NCI-H748 treated with DMSO at 0.1 percent for 48 hours (cell line): ENCODE data around the gene COL20A1.

Experiments
- DNase-seq: peaks from one replicate; lab custom pipeline; 2025; lab: John Stamatoyannopoulos, UW

The COL20A1 gene

DNA sequence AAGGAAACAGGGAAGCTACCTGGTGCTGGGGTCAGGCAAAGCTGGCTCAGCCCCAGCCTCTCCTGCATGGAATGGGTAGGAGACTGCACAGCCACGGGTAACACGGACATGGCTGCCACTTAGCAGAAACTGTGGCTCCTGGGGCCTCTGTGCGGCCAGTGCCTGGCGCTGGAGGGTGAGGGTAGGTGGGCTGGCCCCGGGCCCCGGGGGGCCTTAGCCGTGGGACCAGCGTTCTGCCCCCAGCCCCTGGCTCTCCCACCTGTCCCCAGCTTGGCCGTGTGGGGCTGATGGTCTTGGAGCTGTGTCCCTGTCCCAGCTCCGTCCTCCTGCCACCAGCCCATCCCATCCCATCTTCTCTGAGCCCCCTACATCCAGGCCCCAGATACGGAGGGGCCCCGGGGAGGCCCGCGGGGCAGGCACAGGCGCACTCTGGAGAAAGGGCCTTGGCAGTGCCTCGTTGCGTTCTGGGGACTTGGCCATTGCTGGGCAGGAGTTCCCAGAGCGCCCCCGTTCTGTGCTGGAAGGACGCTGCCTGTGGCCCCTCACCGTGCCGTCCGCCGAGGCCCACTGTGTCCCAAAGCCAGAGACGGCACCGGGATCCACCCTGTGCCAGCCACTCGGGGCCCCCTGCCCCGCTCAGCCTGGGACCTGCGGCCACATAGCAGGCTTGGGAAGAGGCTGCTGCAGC is 56.0 kb downstream of the COL20A1 start:
- DNase-seq, result no peak

DNA sequence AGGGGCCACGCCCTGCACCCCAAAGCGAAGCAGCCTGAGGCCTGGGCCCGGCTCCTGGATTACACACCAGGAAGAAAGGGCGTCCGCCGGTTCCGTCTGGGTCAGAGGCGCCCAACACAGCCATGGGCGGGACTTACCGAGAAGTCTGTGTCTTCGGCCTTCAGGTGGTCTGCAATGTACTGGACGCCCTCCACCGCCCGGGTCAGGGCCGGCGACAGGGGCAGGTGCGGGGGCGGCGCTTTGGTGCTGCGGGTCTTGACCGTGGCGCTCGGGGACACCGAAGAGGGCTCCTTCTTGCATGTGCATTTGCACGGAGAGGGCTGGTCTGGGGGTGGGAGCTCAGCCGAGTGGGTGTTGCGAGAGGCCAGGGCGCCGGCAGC is 56.5 kb downstream of the COL20A1 start:
- DNase-seq, result no peak

DNA sequence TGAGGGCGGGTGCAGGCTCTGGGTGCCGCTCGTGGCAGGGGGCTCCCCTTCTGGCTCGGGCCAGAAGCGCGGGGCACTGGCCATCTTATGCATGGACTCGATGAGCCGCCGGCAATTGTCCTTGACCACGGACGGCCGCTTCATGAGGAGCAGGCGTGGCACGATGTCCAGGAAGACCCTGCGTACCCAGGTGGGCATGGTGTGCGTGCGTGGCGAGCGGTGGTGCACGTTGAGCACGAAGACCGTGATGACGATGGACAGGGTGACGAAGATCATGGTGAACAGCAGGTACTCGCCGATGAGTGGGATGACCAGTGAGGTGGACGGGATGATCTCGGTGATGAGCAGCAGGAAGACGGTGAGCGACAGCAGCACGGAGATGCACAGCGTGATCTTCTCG is 57.2 kb downstream of the COL20A1 start:
- DNase-seq, result no peak

DNA sequence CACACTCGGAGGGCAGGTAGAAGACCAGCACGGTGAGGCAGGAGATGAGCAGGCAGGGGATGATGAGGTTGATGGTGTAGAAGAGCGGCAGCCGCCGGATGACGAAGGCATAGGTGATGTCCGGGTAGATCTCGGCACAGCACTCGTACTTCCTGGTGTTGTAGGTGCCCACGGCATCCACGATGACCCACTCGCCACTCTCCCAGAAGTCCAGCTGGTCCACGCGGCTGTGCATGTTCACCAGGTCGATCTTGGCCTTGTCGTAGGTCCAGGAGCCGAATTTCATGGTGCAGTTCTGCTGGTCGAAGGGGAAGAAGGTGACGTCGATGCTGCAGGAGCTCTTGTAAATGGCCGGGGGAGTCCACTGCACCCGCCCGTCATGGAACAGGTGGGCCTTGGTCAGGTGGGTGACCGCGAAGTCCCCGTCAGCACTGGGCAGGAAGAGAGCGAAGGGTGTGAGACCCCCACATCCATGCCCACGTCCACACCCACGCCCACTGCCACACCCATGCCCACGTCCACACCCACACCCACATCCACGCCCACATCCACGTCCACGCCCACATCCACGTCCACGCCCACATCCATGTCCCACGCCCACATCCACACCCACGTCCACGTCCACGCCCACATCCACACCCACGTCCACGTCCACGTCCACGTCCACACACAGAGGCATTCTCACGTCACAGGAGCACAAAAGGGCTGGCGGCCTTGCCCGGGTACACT is 57.8 kb downstream of the COL20A1 start:
- no peak for DNase-seq

DNA sequence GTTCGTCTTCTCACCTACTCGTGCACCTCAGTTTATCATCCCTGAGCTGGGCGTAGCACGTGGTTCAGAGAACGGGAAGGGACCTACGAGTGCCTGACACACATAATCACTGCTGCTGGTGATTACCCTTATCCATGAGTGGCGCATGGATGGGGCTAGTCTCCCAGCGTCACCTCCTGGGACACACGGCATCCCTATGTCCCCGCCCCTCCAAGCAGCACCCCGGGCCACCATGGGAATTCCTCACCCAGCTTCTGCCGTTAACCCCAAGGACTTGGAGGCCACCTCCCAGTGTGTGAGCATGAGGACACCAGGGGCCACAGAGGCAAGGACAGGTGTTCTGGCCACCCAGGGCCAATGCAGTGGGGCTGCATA is 58.3 kb downstream of the COL20A1 start:
- no peak for DNase-seq

DNA sequence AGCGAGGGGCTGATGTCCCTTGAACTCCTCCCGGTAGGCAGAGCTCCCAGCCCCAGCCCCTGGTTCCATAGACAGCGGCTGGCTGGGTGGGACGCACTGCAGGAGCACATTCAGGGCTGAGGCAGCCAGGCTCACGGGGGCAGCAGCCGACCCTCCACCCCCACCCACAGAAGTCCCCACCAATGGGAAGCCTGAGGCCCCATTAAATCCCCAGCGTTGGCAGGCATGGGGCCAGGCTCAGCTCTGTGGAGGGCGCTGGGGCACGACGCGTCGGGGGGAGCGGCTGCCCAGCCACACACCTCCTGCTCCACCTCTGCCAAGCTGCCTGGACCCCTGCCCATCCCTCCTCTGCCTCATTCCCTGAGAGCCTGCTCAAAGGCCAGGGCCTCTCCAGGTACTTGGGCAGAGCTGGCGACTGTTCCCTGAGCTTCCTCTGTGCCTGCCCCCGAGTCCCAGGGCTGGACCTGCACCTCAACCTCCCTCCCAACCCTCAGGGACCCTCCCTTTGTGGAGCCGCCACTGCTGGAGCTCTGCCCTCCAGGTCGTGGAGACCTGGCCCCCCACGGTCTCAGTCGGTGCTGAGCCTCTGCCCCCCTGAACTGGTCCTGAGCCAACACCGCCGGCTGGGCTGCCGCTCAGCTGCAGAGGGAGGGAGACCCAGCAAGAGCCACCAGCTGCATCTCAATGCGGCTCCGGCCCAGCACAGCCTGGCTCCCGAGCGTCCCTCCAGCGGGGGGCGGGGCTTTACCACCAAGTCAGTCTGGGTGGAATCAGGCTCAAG is 59.0 kb downstream of the COL20A1 start:
- no peak for DNase-seq

DNA sequence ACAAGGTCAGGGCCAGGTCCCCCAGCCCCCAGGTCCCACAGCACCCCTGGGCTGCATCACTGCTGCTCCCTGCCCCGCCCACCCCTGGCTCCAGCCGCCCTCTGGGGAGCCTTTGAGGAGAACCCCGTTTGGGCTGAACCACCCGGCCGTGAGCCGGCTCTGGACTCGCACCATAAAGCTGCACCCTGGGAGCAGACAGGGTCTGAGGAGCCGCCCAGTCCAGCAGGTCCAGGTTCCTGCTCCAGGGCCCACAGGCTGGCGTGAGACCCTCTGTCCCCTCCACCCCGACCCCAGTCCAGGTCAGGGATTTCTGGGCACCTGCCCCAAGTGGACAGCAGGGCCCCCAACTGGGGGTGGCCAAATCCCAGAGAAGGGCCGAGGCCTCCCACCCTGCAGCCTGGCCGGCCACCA is 59.8 kb downstream of the COL20A1 start:
- DNase-seq, result no peak

DNA sequence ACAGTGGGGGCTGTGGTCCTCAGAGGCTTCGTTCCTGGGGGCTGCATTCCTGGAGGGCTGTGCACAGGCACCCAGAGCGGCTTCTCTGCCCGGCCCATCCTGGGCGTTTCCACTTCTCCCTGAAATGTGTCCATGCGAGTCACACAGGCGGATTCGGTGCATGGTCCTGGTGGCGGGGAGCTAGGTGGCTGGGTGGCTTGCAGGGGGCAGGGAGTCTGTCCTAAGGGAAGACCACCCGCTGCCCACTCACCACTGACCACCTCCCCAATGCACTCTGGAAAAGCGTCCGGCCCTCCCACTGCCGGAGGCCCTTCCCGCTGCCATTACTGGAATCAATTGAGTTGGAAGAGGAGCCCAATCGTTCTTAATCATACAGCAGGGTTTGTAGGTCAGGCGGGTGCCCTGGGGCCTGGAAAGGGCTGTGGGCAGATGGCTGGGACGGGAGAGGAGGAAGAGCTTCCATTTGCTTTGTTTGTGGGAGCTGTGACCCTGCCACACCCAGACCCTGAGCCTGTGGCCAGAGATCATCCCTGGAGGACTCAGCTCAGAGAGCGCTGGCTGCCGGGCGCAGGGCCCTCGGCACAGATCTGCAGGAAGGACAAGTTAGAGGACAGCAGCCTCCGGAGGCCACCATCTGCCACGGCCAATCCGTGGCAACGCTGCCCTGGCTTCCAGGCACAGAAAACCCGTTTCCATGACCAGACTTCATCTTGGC is 61.8 kb downstream of the COL20A1 start:
- no peak for DNase-seq

DNA sequence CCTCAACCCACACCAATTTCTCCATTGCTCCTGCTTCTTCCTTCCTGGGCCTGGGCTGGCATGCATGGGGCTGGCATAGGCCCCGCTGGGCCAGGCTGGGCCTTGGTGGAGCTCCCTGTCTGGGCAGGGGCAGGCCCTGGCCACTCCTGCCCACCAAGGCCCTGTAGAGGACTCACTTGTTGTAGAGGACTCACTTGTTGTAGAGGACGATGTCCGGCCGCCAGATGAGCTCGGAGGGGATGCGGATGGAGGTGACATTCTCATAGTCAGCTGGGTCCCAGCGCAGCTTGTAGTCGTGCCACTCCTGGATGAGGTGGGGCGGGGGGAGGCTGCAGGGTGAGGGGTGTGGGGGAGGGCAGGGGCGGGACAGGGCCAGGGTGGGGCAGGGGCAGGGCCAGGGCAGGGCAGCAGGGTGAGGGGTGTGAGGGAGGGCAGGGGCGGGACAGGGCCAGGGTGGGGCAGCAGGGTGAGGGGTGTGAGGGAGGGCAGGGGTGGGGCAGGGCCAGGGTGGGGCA is 62.9 kb downstream of the COL20A1 start:
- no peak for DNase-seq

DNA sequence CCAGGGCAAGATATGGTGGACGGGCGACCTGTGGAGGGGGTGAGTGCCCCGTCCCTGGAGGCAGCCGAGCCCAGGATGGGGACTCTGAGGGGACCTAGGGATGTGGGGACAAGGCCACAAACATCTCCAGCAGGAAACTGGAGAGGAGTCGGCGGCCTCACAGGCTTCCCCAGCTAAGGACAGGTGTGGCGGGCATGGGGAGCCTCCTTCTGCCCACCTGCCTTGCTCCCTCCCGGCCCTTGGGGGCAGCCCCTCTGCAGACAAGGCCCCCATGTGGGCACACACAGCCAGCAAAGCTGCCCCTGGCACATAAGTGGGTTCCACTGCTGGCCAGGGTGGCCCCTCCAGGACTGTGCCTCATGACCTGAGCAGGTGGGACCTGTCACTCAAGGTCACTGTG is 63.5 kb downstream of the COL20A1 start:
- DNase-seq, result no peak

DNA sequence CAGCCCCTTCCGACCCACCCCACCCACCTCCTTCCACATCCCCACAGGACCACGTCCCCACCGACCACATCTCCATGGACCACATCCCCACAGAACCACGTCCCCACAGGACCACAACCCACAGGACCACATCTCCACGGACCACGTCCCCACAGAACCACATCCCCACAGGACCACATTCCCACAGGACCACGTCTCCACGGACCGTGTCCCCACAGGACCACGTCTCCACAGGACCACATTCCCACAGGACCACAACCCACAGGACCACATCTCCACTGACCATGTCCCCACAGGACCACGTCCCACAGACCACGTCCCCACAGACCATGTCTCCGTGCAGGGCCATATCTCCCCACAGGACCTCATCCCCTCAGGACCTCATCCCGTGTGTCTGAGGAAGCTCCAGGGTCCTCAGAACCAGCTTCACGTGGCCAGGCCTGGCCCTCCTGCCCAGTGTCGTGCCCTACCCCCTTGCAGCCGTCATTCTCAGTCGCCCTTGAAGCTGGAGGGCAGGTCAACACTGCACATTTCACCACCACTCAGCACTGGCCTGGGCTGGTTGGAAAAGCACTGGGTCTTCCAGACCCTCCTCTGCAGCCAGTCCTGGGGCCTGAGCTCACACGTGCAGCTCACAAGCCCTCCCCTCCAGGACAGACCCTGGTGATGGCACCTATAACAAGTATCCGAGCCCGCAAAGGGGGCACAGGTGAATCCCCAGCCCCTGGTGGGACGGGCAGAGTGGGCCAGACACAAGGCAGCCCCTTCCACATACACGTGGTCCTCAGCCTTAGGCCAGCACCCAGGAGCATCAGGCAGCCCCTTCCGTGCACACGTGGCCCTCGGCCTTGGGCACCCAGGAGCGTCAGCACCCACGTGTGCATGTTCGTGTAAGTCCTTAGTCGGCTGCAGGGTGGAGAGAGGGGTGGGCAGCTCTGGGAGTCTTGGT is 64.2 kb downstream of the COL20A1 start:
- DNase-seq, result no peak

DNA sequence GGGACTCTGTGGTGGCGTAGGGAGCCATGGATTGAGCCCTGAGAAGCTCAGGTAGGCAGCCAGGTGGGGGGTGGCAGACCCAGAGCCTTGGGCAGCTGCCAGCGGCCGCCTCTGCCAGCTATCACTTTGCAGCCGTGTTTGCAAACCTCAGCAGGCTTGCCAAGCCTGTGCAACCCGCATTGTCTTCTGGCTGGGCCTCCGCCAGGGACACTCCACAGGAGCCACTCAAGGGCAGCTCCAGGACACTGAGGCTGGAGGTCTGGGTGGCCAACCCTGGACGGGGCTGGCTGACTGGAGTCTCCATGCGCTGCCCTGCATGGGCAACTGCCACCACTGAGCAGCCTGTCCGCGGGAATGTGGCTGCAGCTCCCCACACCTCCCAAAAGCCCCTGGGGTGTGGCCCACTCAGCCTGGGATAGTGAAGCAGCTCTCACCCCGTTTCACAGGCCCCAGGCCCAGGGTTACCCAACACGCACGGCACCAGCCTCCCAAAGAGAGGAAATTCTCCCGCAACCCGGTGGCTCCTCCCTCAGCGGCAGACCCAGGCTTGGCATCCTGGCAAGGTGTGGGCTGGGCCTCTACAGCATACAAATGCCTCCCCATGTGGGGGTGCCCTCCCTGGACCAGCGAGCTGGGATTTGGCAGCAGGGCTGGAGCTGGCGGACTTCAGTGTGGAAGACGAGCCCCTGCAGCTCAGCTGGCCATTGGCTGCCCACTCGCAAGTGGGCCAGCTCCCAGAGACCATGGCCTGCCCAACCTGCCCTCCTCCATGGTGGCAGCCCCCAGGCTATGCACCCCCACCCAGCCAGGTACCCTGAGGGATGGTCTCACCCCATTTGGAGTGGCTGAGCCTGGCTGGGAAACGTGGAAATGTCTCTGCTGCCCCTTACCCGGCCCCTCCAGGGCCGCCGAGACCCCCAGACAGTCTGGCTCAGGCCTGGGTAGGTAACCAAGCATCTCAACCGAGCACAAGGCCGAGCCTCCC is 65.2 kb downstream of the COL20A1 start:
- no peak for DNase-seq

DNA sequence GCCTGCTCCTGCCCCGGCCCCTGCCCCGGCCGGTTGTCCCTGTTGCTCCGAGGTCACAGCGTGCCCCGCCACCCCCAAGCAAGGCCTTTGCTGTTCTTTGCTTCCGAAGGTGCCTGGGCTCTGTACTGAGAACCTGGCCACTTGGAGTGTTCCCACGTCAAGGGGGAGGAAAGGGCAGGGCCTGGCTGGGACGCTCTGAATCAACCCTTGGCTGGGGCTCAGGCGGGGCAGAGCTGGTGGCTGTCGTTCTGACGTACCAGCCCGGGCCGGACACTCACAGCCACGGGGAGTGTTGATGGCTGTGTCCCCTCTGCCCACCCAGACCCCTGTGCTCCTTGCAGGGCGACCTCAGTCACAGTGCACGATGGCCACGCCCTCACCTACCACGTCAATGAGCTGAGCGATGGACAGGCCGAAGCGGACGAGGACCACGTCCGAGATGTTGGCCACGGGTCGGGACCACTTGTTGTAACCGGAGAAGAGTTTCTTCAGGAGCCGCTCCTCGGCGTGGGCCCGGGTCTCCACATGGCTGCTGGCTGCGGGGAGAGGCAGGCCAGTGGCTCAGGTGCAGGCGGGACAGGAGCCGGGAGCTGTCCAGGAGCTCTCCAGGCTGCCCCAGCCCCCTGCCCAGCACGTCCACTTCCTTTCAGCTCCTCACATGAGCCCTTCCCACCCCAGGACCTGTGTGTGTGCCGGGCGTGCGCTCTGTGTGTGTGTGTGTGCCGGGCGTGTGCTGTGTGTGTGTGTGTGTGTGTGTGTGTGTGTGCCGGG is 66.4 kb downstream of the COL20A1 start:
- no peak for DNase-seq

DNA sequence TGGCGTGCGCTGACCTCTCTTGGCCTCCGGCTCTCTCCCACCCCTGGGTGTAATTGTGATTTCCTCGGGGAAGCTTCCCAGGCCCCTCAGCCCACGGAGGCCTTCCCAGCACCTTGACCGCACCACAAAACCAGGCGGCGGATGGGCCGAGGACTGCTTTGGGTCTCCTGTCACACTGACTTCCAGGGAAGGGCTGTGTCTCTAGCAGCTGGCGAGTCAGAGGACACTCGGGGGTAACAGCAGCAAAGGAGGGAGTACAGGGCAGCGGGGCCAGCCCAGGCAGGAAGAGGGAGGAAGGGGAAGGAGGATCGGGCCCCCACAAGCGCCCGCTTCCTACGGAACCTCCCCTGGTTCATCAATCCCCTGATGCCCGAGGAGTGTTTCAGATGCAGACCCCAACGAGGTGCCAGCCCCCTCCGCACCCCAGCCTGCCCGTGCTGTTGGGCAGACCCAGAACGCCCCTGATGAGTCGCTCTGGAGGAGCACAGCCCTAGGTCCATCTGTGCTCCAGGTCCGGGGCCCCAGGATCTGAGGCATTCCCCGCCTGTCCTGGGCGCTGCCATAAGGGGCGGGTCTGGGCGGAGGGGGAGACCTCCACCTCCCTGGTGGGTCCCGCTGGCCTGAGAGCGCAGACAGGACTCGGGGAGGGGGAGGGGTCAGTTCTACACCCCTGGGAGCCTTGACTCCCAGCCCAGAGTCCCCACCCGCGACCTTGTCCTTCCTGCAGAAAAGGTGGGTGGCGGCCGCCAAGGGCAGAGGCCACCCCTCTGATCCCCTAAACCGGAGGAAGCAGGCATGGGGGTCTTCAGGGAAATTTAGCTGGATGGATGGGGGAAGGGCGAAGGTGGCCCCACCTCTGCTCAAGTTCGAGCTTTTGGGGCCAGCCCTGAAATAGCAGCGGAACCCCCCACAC is 67.2 kb downstream of the COL20A1 start:
- no peak for DNase-seq

DNA sequence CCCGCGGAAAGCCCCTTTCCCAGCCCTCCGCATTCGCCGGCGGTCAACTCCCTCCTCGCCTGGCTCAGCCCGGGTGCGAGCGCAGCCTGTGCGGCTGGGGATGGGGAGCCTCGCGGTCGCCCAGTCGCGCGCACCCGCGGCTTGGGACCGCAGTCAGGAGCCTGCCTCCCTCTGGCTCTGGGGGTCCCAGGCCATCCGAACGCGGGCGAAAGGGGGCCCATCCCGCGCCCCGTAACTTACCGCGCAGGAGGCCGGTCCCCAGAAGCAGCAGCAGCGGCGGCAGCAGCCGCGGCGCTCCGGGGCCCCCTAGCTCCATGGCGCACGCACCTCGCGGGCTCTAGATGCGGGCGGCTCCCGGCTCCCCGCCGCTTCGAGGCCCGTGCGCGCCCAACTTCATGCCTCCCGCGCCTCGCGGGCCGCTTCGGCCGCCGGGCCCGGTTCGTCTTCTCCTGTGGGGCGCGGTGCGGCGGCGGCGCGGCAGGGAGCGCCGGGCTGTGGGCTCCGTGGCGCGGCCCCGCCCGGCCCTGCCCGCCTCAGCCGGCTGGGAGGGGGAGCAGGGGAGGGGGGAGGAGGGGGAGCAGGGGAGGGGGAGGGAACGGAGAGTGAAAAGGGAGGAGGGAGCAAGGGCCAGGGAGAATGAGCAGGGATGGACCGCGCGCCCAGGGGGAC is 68.0 kb downstream of the COL20A1 start, which contains the start of gene CHRNA4:
Gene CHRNA4 (minus strand): TSS at position 500 of the 669 bp plus-strand sequence. CDS start 184 bp downstream, at position 316.
- no peak for DNase-seq

DNA sequence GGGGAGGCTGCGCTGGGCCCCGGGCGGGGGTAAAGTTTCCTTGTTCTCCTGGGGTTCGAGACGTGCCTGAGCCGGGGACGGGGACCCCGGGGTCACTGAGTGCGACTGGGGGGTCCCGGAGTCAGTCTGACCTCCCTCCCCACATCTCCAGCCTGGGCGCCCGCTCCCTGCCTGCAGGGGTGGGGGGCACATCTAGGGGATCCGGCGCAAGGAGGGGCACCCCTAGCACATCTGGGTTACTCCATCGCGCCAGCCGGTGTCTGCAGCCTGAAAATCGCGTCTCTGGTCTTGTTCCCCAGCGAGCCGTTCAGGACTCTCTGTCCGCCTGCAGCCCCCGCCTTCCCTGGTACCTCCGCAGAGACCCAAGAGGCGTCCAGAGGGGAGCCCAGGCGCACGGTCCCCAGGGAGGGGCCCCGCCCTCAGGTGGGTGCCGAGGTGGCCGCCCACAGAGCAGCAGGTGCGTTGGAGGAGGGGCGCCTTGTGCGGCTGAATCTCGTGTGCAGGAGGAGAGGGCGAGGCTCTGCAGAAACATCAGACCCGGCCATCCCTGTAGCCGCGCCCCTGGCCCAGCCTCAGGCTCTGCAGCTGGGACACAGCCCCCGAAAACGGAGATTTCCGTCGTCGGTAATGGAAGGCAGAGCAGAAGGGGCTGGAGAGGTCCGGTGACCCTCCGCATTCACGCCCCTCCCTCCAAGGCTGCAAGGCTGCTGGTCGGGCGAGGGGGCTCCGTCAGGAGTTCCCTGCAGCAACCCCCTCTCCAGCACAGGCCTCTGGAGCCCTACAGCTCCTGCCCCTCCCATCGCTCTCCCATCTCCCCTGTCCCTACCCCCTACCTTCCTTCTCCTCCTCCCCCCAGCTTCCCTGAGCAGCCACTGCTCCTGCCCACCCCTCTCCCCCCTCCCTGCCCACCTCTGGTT is 68.8 kb downstream of the COL20A1 start:
- DNase-seq, result no peak
